Esophagus muscularis mucosa (tissue), 4 donors: ENCODE measurements around the gene COL4A1. TPM values are rescaled to one million over a fixed set of nuclear protein-coding genes. Genes with fewer than 3 reads are reported as not detected.

ENCODE experiments used
- DNase-seq: peaks from one replicate; pipeline ENCODE4 v3.0.0-alpha.2; 2017; ENCODE audit errors: extremely low spot score
- H3K27ac ChIP-seq, 4 donors: fragments of 200-600 bp; sonication (generic); replicated peaks in 1 of 4; 1 replicate in 3 of 4; 2 replicates in 1 of 4; pipeline ENCODE4 v1.5.1; 2016 to 2019; ENCODE audit warnings: mild to moderate bottlenecking in 1 of 4
- H3K27me3 ChIP-seq, 4 donors: fragments of 200-600 bp; sonication (generic); one replicate each; pipeline versions ENCODE4 v1.5.1 to v1.6.0; 2016 to 2019
- H3K36me3 ChIP-seq, 4 donors: fragments of 200-600 bp; sonication (generic); one replicate each; pipeline ENCODE4 v1.5.1; 2016 to 2019
- H3K4me1 ChIP-seq, 4 donors: fragments of 200-600 bp; sonication (generic); one replicate each; pipeline ENCODE4 v1.5.1; 2016 to 2019
- H3K4me3 ChIP-seq, 4 donors: fragments of 200-600 bp; sonication (generic); 1 replicate in 2 of 4; 2 replicates in 2 of 4; pipeline ENCODE4 v1.5.1; 2016 to 2019; ENCODE audit warnings: mild to moderate bottlenecking in 4 of 4, moderate library complexity in 1 of 4
- H3K9me3 ChIP-seq, 4 donors: fragments of 200-600 bp; sonication (generic); 1 replicate in 3 of 4; 2 replicates in 1 of 4; pipeline ENCODE4 v1.5.1; 2016 to 2019
- EP300 ChIP-seq: sonication (generic); formaldehyde crosslinking; IDR thresholded peaks from one replicate; pipeline ENCODE4 v1.6.1; 2017; ENCODE audit warnings: antibody characterized with exemption
- POLR2A ChIP-seq: fragments of 450-650 bp; IDR thresholded peaks from one replicate; pipeline ENCODE4 v1.6.1; 2017; ENCODE audit warnings: antibody characterized with exemption, moderate library complexity, mild to moderate bottlenecking, low read depth
- POLR2AphosphoS5 ChIP-seq, 2 donors: sonication (generic); formaldehyde crosslinking; IDR thresholded peaks; one replicate each; pipeline ENCODE4 v1.6.1; 2017; ENCODE audit warnings: antibody characterized with exemption in 2 of 2
- WGBS: methylation state at CpG from one replicate; pipeline ENCODE4 v1.1.5; 2018; 5-methylcytosine and 5-hydroxymethylcytosine counted together
- intact Hi-C: fragments of 100-400 bp; cut with DNase I; formaldehyde crosslinking; loops from one replicate; pipeline ENCODE4 v1.15.1; 2023
- total RNA-seq, 4 donors: library from RNA; depleted of rRNA; stranded (reverse); fragments of >200 nt; gene quantifications; one replicate each; pipeline versions ENCODE4 v1.1.0 to v1.2.1, GENCODE V29; 2016
- TF ChIP-seq, protein P1 (sequence below), 3 experiments: fragments of 200-600 bp in 2 of 3; fragments of 450-650 bp in 1 of 3; sonication (generic) in 2 of 3; IDR thresholded peaks; one replicate each; pipeline ENCODE4 v1.5.1; 2017 to 2019; ENCODE audit warnings: antibody characterized with exemption in 3 of 3, mild to moderate bottlenecking in 2 of 3, moderate library complexity in 1 of 3

Gene COL4A1
- total RNA-seq, 4 donors from 2014 or later: 328 to 578 (median 405) TPM

DNA sequence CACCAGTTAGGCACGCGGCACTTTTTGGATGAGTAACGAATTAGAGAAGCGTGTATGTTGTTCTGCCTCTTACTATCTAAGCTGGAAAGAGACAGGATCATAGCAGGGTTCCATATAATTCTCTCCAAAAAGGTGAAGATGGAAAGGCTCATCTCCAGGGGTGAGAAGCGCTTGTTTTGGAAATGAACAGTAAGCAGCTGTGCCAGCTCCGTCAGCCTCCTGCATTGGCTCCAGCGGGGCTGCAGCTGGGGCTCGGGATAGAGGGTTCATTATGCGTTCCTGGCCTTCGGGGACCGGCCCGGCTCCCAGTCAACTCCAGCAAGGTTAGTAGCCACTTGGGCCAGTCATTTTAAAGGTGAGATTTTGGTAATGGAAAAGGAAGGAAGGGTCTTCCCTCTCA, 155.5 kb downstream of the COL4A1 start:
- Histone ChIP-seq H3K9me3 (no peaks in the 10 kb centered on the region), H3K27ac (no peak overlapping the region), H3K4me1 (peaks cover 0 to 5% (median 3%) of the 10 kb centered on the region in 4 donors), H3K4me3 (no peak overlapping the region), H3K36me3 (peaks cover 59 to 96% (median 88%) of the 10 kb centered on the region in 4 donors), H3K27me3 (no peaks in the 10 kb centered on the region)
- intact Hi-C loops: no loop called here
- WGBS: 92% methylated on average over 11 of the region's 12 CpGs
- no peak for DNase-seq
- TF ChIP-seq POLR2AphosphoS5 (IDR thresholded peaks at IDR 0.05): no peak
- TF ChIP-seq EP300: no peak
- no peak for TF ChIP-seq POLR2A
- TF ChIP-seq, protein P1, sequence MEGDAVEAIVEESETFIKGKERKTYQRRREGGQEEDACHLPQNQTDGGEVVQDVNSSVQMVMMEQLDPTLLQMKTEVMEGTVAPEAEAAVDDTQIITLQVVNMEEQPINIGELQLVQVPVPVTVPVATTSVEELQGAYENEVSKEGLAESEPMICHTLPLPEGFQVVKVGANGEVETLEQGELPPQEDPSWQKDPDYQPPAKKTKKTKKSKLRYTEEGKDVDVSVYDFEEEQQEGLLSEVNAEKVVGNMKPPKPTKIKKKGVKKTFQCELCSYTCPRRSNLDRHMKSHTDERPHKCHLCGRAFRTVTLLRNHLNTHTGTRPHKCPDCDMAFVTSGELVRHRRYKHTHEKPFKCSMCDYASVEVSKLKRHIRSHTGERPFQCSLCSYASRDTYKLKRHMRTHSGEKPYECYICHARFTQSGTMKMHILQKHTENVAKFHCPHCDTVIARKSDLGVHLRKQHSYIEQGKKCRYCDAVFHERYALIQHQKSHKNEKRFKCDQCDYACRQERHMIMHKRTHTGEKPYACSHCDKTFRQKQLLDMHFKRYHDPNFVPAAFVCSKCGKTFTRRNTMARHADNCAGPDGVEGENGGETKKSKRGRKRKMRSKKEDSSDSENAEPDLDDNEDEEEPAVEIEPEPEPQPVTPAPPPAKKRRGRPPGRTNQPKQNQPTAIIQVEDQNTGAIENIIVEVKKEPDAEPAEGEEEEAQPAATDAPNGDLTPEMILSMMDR (IDR thresholded peaks at IDR 0.05): no peak

DNA sequence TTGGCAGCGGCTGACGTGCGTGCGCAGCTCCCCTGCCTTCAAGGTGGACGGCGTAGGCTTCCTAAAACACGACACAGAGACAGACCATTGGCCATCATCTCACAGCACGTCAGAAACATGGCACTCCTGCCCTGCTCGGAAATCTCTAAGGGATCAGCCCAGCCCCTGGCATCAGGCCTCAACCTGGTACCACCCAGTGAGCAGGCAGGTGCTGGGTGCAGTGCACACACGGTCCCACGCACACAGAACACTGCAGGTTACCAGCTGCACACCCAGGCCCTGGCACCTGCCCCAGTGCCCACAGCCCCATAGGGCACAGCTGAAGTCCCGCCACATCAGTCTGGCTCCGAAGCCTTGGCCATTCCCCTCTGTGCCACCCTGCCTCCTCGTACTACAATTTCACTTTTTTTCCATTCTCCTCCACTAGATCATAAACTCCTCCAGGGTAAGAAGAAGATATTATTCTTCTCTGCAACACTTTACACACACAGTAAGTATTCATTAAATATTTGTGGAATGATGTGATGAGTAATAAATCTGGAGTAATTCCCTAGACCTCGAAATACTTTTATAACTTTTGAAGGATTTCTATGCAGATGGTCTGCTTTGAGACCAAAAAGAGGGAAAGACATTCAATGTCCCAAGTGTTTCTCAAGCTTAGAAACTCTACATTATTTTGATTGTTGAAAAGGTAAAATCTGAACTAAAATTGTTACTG, 156.4 kb downstream of the COL4A1 start:
- no peak for DNase-seq
- intact Hi-C loops: no loop called here
- no peak overlapping the region for H3K4me3 ChIP-seq
- H3K36me3 ChIP-seq: peaks cover 59 to 92% (median 80%) of the 10 kb centered on the region in 4 donors
- WGBS: 92% methylated on average over 15 of the region's 15 CpGs
- TF ChIP-seq POLR2A (no peak), POLR2AphosphoS5 (IDR thresholded peaks at IDR 0.05) (no peak)
- no peaks in the 10 kb centered on the region for H3K4me1 ChIP-seq
- peak overlapping the region in 1 of 4 donors; percentile 50 for H3K27ac ChIP-seq
- H3K9me3 ChIP-seq: no peaks in the 10 kb centered on the region
- no peaks in the 10 kb centered on the region for H3K27me3 ChIP-seq

DNA sequence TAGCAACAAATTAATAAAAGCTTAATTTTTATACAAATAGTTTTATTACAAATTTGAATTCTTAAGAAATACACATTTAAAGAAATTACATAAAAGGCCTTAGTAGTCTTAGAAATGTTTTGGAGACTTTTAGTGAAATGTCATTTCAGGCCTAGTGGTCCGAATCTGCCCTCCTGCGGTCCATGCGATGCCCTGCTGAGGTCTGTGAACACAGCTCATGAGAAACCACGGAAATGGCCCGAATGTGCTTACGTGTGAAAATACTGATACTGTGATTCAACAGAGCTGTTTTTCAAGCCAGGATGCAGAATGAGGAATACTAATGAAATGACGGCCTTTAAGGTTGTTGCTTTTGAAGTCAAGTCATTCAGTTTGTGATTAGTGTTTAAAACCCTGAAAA, 157.9 kb downstream of the COL4A1 start:
- Histone ChIP-seq H3K4me3 (no peak overlapping the region), H3K4me1 (no peaks in the 10 kb centered on the region), H3K36me3 (peaks cover 45 to 77% (median 65%) of the 10 kb centered on the region in 4 donors), H3K27me3 (no peaks in the 10 kb centered on the region), H3K9me3 (no peaks in the 10 kb centered on the region), H3K27ac (no peak overlapping the region)
- TF ChIP-seq, protein P1 (IDR thresholded peaks at IDR 0.05): no peak
- TF ChIP-seq EP300: no peak
- TF ChIP-seq POLR2A: no peak
- no peak for TF ChIP-seq POLR2AphosphoS5 (IDR thresholded peaks at IDR 0.05)
- WGBS: 87% methylated on average over 7 of the region's 7 CpGs
- no peak for DNase-seq
- intact Hi-C loops: no loop called here

DNA sequence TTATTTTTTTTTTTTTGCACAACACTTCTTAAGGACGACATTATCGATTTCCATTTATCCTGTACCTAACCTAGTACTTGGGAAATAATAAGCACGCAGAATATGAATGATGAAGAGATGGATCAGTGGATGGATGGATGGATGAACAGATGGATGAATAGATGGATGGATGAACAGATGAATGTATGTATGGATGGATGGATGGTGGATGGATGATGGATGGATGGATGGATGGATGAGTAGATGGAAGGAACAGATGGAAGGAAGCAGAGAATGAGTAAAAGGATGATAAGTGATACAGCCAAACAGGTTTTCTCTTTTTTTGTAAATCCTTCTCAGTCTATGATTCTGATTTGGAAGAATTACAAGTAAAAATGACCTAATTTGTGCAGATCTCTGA, 166.9 kb downstream of the COL4A1 start:
- Histone ChIP-seq H3K9me3 (no peaks in the 10 kb centered on the region), H3K4me1 (peaks cover 14 to 28% (median 18%) of the 10 kb centered on the region in 4 donors), H3K27ac (no peak overlapping the region), H3K4me3 (no peak overlapping the region), H3K27me3 (no peaks in the 10 kb centered on the region), H3K36me3 (no peaks in the 10 kb centered on the region)
- DNase-seq: peak; percentile 14
- TF ChIP-seq, protein P1 (IDR thresholded peaks at IDR 0.05): no peak
- TF ChIP-seq POLR2AphosphoS5 (IDR thresholded peaks at IDR 0.05) (no peak), POLR2A (no peak), EP300 (no peak)
- intact Hi-C loops: no loop called here
- 89% methylated on average over 3 of the region's 3 CpGs for WGBS

DNA sequence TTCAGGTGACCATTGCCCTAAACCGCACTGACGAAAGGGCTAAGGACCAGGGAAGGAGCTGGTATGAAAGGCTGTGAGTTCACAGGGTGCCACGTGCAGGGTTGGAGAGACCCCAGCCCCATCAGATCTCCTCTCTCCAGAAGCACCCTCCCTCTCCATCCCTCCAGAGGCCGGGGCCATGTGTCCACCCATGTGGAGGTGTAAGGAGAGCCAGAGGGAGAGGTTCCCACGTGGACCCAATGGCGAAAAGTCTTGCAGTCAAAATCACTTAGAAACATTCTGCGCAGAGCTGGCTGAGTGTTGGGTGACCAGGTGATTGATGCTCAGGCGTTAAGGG, 168.3 kb downstream of the COL4A1 start:
- no peak for TF ChIP-seq POLR2A
- no peak for TF ChIP-seq EP300
- TF ChIP-seq, protein P1 (IDR thresholded peaks at IDR 0.05): no peak
- no peak for TF ChIP-seq POLR2AphosphoS5 (IDR thresholded peaks at IDR 0.05)
- Histone ChIP-seq H3K27ac (peak overlapping the region; percentile 64 to 84 (median 72)), H3K4me1 (peaks cover 15 to 34% (median 22%) of the 10 kb centered on the region in 4 donors), H3K27me3 (no peaks in the 10 kb centered on the region), H3K36me3 (no peaks in the 10 kb centered on the region), H3K9me3 (no peaks in the 10 kb centered on the region), H3K4me3 (peak overlapping the region; percentile 62 to 70 (median 65))
- intact Hi-C loops: no loop called here
- DNase-seq: peak; percentile 91
- WGBS: 43% methylated on average over 8 of the region's 8 CpGs
